H1 (cell line): ENCODE results near the gene MACROD2. TPM values are rescaled to one million over a fixed set of nuclear protein-coding genes. Genes with fewer than 3 reads are reported as not detected.

Experiments
- CHD7 ChIP-seq: fragments of 300-600 bp; sonication (generic); IDR thresholded peaks from 2 replicates; pipeline ENCODE4 v1.7.1; 2012; ENCODE audit warnings: low read length, moderate library complexity, mild to moderate bottlenecking, inconsistent platforms; ENCODE audit not compliant: insufficient replicate concordance
- NANOG ChIP-seq: IDR thresholded peaks from 2 replicates; pipeline ENCODE4 v1.6.1; 2011; ENCODE audit warnings: low read length, low read depth, mild to moderate bottlenecking, inconsistent platforms; ENCODE audit not compliant: insufficient read depth, poor library complexity, severe bottlenecking
- POLR2A ChIP-seq, 2 experiments: IDR thresholded peaks; 1 replicate in 1 of 2; 2 replicates in 1 of 2; pipeline ENCODE4 v1.6.1; 2011; ENCODE audit warnings: low read depth in 2 of 2, low read length in 2 of 2, mild to moderate bottlenecking in 2 of 2; ENCODE audit errors: control extremely low read depth in 1 of 2
- RNF2 ChIP-seq: fragments of 200-900, 300-1000 bp; sonication (generic); IDR thresholded peaks from 2 replicates; pipeline ENCODE4 v1.7.1; 2016; ENCODE audit warnings: borderline replicate concordance, low read depth, mild to moderate bottlenecking, antibody characterized with exemption, low read length; ENCODE audit not compliant: poor library complexity, severe bottlenecking; ENCODE audit errors: missing control alignments
- RXRA ChIP-seq: IDR thresholded peaks from 2 replicates; pipeline ENCODE4 v1.6.1; 2011; ENCODE audit warnings: low read depth, mild to moderate bottlenecking, low read length, moderate library complexity; ENCODE audit not compliant: insufficient read depth
- SUZ12 ChIP-seq: fragments of 200-600 bp; sonication (generic); IDR thresholded peaks from 2 replicates; pipeline ENCODE4 v1.6.1; 2012; ENCODE audit warnings: mild to moderate bottlenecking, inconsistent platforms, low read length, moderate library complexity, mixed read lengths
- TBP ChIP-seq: IDR thresholded peaks from 2 replicates; pipeline ENCODE4 v1.6.1; 2011; ENCODE audit warnings: low read depth, low read length, improper control_type of control experiment
- polyA plus RNA-seq, 7 experiments: library from polyadenylated mRNA; depleted of rRNA in 3 of 7; stranded (reverse) in 5 of 7; unstranded in 2 of 7; fragments of >200 nt in 5 of 7; fragments of 200-250 nt in 2 of 7; gene quantifications; 1 replicate in 5 of 7; 2 replicates in 1 of 7; 4 replicates in 1 of 7; pipeline versions ENCODE4 v1.2.1 to v1.2.3, GENCODE V29; 2011 to 2013; ENCODE audit warnings: missing spikeins in 2 of 7, mixed read lengths in 2 of 7
- total RNA-seq: library from RNA; stranded (reverse); fragmentation: NEBNext Ultra II Directional; extraction: Animal tissue kit (Norgen Biotek cat#: 25700); gene quantifications from 2 replicates; pipeline ENCODE4 v1.2.1, GENCODE V29; 2021

The MACROD2 gene
- total and polyA plus RNA-seq, 2 of the 8 experiments (the other 6 are each of a cell fraction or from before 2014, with no cell fraction given), result 0.70 to 3.9 TPM

GRCh38 chr20:15563836-15564235, 1568.5 kb downstream of the MACROD2 start (continued):
- TF ChIP-seq CHD7 (no peak), TBP (no peak), POLR2A (IDR thresholded peaks at IDR 0.05; ENCODE audit: control extremely low read depth in 1 of 2, low read depth in 2 of 2, low read length in 2 of 2) (no peak), SUZ12 (no peak), NANOG (no peak), RXRA (no peak), RNF2 (no peak)
- TF ChIP-seq, all 59 proteins: peak for 0
